CD14-positive monocyte (primary cell): ENCODE measurements around the gene NCBP3. TPM values are rescaled to one million over a fixed set of nuclear protein-coding genes. Genes with fewer than 3 reads are reported as not detected.

Experiments
- DNase-seq, 3 donors: peaks; one replicate each; pipeline ENCODE4 v3.0.0-alpha.2; 2011 to 2022
- H2AFZ ChIP-seq: 2 replicates; pipeline ENCODE4 v1.6.0; 2012; ENCODE audit warnings: mild to moderate bottlenecking, low read depth, low read length, inconsistent platforms; ENCODE audit not compliant: insufficient read depth, poor library complexity, severe bottlenecking
- H3K27ac ChIP-seq, 2 donors: 1 replicate in 1 of 2; 2 replicates in 1 of 2; pipeline ENCODE4 v1.5.1; 2012 to 2013; ENCODE audit warnings: low read length in 2 of 2, control low read depth in 1 of 2, inconsistent platforms in 1 of 2, low read depth in 1 of 2, mild to moderate bottlenecking in 1 of 2
- H3K27me3 ChIP-seq, 2 donors: one replicate each; pipeline versions ENCODE4 v1.6.0 to v1.6.1; 2011 to 2013; ENCODE audit warnings: low read length in 2 of 2; ENCODE audit not compliant: control insufficient read depth in 2 of 2, insufficient read depth in 2 of 2
- H3K36me3 ChIP-seq, 2 donors: replicated peaks in 1 of 2; 1 replicate in 1 of 2; 2 replicates in 1 of 2; pipeline versions ENCODE4 v1.5.1 to v1.6.1; 2012 to 2013; ENCODE audit warnings: low read length in 2 of 2, control low read depth in 1 of 2, inconsistent platforms in 1 of 2, mild to moderate bottlenecking in 1 of 2; ENCODE audit not compliant: insufficient read depth in 2 of 2, control insufficient read depth in 1 of 2
- H3K4me1 ChIP-seq, 2 donors: 1 replicate in 1 of 2; 2 replicates in 1 of 2; pipeline versions ENCODE4 v1.5.1 to v1.6.1; 2012 to 2013; ENCODE audit warnings: low read length in 2 of 2, control low read depth in 1 of 2, inconsistent platforms in 1 of 2, mild to moderate bottlenecking in 1 of 2, moderate library complexity in 1 of 2; ENCODE audit not compliant: insufficient read depth in 2 of 2, control insufficient read depth in 1 of 2
- H3K4me2 ChIP-seq: replicated peaks from 2 replicates; pipeline ENCODE3; 2012; ENCODE audit warnings: low read length, moderate library complexity, mild to moderate bottlenecking; ENCODE audit not compliant: poor library complexity, severe bottlenecking; ENCODE audit errors: extremely low read depth
- H3K4me3 ChIP-seq, 3 experiments: fragments of 200-600 bp in 1 of 3; sonication (generic) in 1 of 3; replicated peaks in 1 of 3; 1 replicate in 2 of 3; 2 replicates in 1 of 3; pipeline ENCODE4 v1.5.1; 2011 to 2013; ENCODE audit warnings: low read length in 3 of 3, mild to moderate bottlenecking in 3 of 3, control low read depth in 2 of 3, low read depth in 2 of 3, inconsistent platforms in 1 of 3, moderate library complexity in 1 of 3
- H3K79me2 ChIP-seq: 2 replicates; pipeline ENCODE4 v1.6.0; 2012; ENCODE audit warnings: mild to moderate bottlenecking, control low read depth, inconsistent platforms, low read length, moderate library complexity; ENCODE audit not compliant: insufficient read depth
- H3K9ac ChIP-seq: 2 replicates; pipeline ENCODE4 v1.6.0; 2017; ENCODE audit warnings: low read length, mild to moderate bottlenecking; ENCODE audit not compliant: insufficient read depth, poor library complexity, severe bottlenecking
- H3K9me3 ChIP-seq, 2 donors: replicated peaks in 1 of 2; 1 replicate in 1 of 2; 2 replicates in 1 of 2; pipeline versions ENCODE4 v1.5.1 to v1.6.1; 2012 to 2013; ENCODE audit warnings: low read length in 2 of 2, control low read depth in 1 of 2; ENCODE audit not compliant: control insufficient read depth in 1 of 2, insufficient read depth in 1 of 2
- H4K20me1 ChIP-seq: 2 replicates; pipeline ENCODE4 v1.6.0; 2012; ENCODE audit warnings: mild to moderate bottlenecking, low read length, control low read depth, moderate library complexity; ENCODE audit not compliant: insufficient read depth
- H3K27ac Mint-ChIP-seq, 7 donors: one replicate each; pipeline ENCODE4 v1.8.0; 2020; ENCODE audit warnings: mild to moderate bottlenecking in 7 of 7, mixed read lengths in 7 of 7, moderate library complexity in 6 of 7, inconsistent platforms in 2 of 7
- H3K27me3 Mint-ChIP-seq, 3 donors: one replicate each; pipeline ENCODE4 v1.8.0; 2021 to 2022; ENCODE audit warnings: low read depth in 3 of 3, mild to moderate bottlenecking in 3 of 3, mixed read lengths in 3 of 3, moderate library complexity in 3 of 3, inconsistent platforms in 1 of 3
- H3K36me3 Mint-ChIP-seq, 2 donors: one replicate each; pipeline ENCODE4 v1.8.0; 2020; ENCODE audit warnings: mixed read lengths in 2 of 2, inconsistent platforms in 1 of 2, mild to moderate bottlenecking in 1 of 2
- H3K4me1 Mint-ChIP-seq: one replicate; pipeline ENCODE4 v1.8.0; 2020; ENCODE audit warnings: mild to moderate bottlenecking, mixed read lengths
- H3K4me3 Mint-ChIP-seq, 2 donors: one replicate each; pipeline ENCODE4 v1.8.0; 2020; ENCODE audit warnings: mild to moderate bottlenecking in 2 of 2, mixed read lengths in 2 of 2, moderate library complexity in 1 of 2
- H3K9me3 Mint-ChIP-seq, 7 donors: one replicate each; pipeline ENCODE4 v1.8.0; 2020 to 2022; ENCODE audit warnings: mixed read lengths in 7 of 7, mild to moderate bottlenecking in 6 of 7, moderate library complexity in 6 of 7, inconsistent platforms in 2 of 7
- WGBS: methylation state at CpG from one replicate; pipeline ENCODE4 v1.1.5; 2013; ENCODE audit warnings: missing lambda C conversion rate; ENCODE audit not compliant: insufficient coverage; 5-methylcytosine and 5-hydroxymethylcytosine counted together
- intact Hi-C, 2 donors: fragments of 100-400 bp; cut with micrococcal nuclease; formaldehyde crosslinking; loops; one replicate each; pipeline versions ENCODE4 v1.15.0 to v1.15.1; 2023
- polyA plus RNA-seq, 3 donors: library from polyadenylated mRNA; depleted of rRNA in 1 of 3; unstranded in 2 of 3; stranded (reverse) in 1 of 3; fragments of 300-500 nt in 2 of 3; fragments of >200 nt in 1 of 3; fragmentation: Illumina TruSeq in 2 of 3; gene quantifications; 1 replicate in 2 of 3; 2 replicates in 1 of 3; pipeline ENCODE4 v1.2.3, GENCODE V29; 2012 to 2021
- TF ChIP-seq, protein P1 (sequence below): fragments of 200-600 bp; IDR thresholded peaks from one replicate; pipeline ENCODE4 v1.8.0; 2022; ENCODE audit warnings: antibody characterized with exemption, mild to moderate bottlenecking

Gene NCBP3
- polyA plus RNA-seq, 3 donors: 4.9 to 19.0 (median 8.5) TPM

DNA sequence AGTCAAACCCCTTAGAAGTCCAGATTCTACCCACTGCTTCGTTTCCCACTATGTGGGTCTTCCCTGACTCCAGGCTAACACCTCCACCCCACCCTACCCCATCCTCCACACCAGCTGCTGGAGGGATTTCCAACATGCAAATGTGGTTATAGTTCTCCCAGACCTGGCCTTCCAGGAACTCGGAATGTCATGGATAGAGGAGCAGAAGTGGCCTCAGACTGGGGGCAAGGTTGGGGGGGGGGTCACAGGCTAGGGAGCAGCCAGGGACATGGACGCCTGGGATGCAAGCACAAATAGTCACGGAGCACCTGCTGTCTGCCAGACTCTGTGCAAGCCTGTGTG is 44.8 kb upstream of the NCBP3 start:
- no peak for DNase-seq
- Mint-ChIP-seq H3K27ac (peak overlapping the region in 5 of 7 donors; percentile 1 to 89 (median 72)), H3K36me3 (peaks cover 9 to 16% of the 10 kb centered on the region in 2 donors), H3K27me3 (peaks cover 9 to 16% (median 11%) of the 10 kb centered on the region in 3 donors), H3K9me3 (peaks cover 0 to 2% (median 0%) of the 10 kb centered on the region in 7 donors), H3K4me3 (peak overlapping the region in 1 of 2 donors; percentile 90), H3K4me1 (peaks cover 70% of the 10 kb centered on the region)
- WGBS: 83% methylated on average over 1 of the region's 4 CpGs
- no peak overlapping the region for H3K27ac ChIP-seq
- H3K9me3 ChIP-seq: no peaks in the 10 kb centered on the region
- H3K79me2 ChIP-seq: no peaks in the 10 kb centered on the region
- intact Hi-C loops: loop anchor here (5.0 kb wide), 1 partner anchor 44 kb away; the partner anchor contains the start of gene NCBP3 (in 2 of the 2)
- no peak overlapping the region for H3K9ac ChIP-seq
- H4K20me1 ChIP-seq: no peaks in the 10 kb centered on the region
- no peak overlapping the region for H3K4me2 ChIP-seq
- TF ChIP-seq, protein P1, sequence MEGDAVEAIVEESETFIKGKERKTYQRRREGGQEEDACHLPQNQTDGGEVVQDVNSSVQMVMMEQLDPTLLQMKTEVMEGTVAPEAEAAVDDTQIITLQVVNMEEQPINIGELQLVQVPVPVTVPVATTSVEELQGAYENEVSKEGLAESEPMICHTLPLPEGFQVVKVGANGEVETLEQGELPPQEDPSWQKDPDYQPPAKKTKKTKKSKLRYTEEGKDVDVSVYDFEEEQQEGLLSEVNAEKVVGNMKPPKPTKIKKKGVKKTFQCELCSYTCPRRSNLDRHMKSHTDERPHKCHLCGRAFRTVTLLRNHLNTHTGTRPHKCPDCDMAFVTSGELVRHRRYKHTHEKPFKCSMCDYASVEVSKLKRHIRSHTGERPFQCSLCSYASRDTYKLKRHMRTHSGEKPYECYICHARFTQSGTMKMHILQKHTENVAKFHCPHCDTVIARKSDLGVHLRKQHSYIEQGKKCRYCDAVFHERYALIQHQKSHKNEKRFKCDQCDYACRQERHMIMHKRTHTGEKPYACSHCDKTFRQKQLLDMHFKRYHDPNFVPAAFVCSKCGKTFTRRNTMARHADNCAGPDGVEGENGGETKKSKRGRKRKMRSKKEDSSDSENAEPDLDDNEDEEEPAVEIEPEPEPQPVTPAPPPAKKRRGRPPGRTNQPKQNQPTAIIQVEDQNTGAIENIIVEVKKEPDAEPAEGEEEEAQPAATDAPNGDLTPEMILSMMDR: no peak
- H3K36me3 ChIP-seq: no peaks in the 10 kb centered on the region
- H3K4me1 ChIP-seq: peaks cover 78 to 96% of the 10 kb centered on the region in 2 donors
- H3K4me3 ChIP-seq: peak overlapping the region in 1 of 3 experiments; percentile 76
- no peaks in the 10 kb centered on the region for H3K27me3 ChIP-seq
- no peak overlapping the region for H2AFZ ChIP-seq

- peak in 2 of 3 donors; percentile 49 to 60 for DNase-seq
- TF ChIP-seq, protein P1: no peak
- Histone ChIP-seq H3K27ac (no peak overlapping the region), H3K36me3 (peaks cover 0 to 4% of the 10 kb centered on the region in 2 donors), H3K4me2 (no peak overlapping the region), H3K4me3 (no peak overlapping the region), H3K79me2 (no peaks in the 10 kb centered on the region), H3K9ac (no peak overlapping the region), H3K4me1 (peaks cover 78 to 96% of the 10 kb centered on the region in 2 donors), H3K27me3 (no peaks in the 10 kb centered on the region), H2AFZ (no peak overlapping the region), H3K9me3 (no peaks in the 10 kb centered on the region), H4K20me1 (no peaks in the 10 kb centered on the region)
- Mint-ChIP-seq H3K4me1 (peaks cover 71% of the 10 kb centered on the region), H3K36me3 (peaks cover 12 to 17% of the 10 kb centered on the region in 2 donors), H3K27ac (peak overlapping the region; percentile 1 to 76 (median 53)), H3K4me3 (peak overlapping the region; percentile 6 to 60), H3K27me3 (peaks cover 9 to 18% (median 11%) of the 10 kb centered on the region in 3 donors), H3K9me3 (peaks cover 0 to 2% (median 0%) of the 10 kb centered on the region in 7 donors)
- 66% methylated on average over 22 of the region's 22 CpGs for WGBS
- intact Hi-C loops: loop anchor here (5.0 kb wide), 1 partner anchor 43 kb away; the partner anchor contains the start of gene NCBP3 (in 2 of the 2)
Measured at GRCh38 chr17:3890082-3890877, 44.2 kb upstream of the NCBP3 start.
